ENCODE measurements around the gene CELF2. TPM values are rescaled to one million over a fixed set of nuclear protein-coding genes. Genes with fewer than 3 reads are reported as not detected.

CELF2 gene
- total RNA-seq, 2 donors from 2014 or later, result 10.4 to 11.2 TPM

DNA sequence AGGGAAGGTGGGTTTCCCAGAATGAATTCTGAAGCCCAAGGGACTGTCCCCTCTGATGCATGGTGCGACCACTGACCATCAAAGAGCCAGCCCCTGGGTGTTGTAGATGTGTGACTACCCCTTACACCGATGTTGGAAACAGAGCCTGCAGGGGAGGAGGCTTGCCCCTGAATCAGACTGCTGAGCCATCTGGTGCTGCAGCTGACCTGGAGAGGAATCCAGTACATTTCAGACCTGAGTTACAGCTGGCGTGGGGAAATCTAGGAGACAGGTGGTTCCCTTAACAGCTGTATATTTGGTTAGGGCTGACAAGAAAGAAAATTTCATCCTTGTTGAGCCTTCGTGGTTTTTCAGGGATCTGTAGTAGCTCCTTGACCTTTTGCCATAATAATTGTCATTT lies 195.5 kb downstream of the CELF2 start:
- DNase-seq (no peak), ATAC-seq (no peak)
- 80 to 82% methylated on average over 4 of the region's 4 CpGs for WGBS, 2 donors
- Histone ChIP-seq H3K4me1 (peaks cover 11% of the 10 kb centered on the region), H3K9me3 (no peaks in the 10 kb centered on the region), H3K27me3 (no peaks in the 10 kb centered on the region), H3K27ac (no peak overlapping the region), H3K36me3 (replicated peaks in 1 of 2; ENCODE audit: insufficient read depth in 1 of 2, low read depth in 2 of 2) (no peaks in the 10 kb centered on the region), H3K4me3 (no peak overlapping the region)
- TF ChIP-seq, protein P1, sequence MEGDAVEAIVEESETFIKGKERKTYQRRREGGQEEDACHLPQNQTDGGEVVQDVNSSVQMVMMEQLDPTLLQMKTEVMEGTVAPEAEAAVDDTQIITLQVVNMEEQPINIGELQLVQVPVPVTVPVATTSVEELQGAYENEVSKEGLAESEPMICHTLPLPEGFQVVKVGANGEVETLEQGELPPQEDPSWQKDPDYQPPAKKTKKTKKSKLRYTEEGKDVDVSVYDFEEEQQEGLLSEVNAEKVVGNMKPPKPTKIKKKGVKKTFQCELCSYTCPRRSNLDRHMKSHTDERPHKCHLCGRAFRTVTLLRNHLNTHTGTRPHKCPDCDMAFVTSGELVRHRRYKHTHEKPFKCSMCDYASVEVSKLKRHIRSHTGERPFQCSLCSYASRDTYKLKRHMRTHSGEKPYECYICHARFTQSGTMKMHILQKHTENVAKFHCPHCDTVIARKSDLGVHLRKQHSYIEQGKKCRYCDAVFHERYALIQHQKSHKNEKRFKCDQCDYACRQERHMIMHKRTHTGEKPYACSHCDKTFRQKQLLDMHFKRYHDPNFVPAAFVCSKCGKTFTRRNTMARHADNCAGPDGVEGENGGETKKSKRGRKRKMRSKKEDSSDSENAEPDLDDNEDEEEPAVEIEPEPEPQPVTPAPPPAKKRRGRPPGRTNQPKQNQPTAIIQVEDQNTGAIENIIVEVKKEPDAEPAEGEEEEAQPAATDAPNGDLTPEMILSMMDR (IDR thresholded peaks at IDR 0.05), result no peak
- TF ChIP-seq POLR2A (IDR thresholded peaks at IDR 0.05), result no peak
- intact Hi-C loops (cut with DNase I), result no loop called here

DNA sequence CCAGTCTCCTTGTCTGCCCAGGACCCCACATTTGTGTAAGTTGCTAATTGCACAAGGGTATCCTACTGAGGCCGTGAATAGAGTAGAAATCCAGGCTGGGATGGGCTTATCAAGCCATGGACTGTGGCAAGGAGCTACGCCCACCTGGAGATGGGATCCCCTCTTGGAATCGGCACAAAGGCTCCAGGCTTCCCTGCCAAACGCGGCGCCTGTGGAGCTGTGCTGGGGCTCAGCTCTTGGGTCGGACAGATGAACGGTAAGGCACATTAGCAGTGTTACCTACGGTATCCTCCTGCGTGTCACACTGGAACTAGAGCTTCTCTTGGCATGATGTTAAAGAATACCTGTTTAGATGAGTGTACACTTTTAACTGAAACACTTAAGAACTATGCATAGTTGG lies 196.7 kb downstream of the CELF2 start:
- WGBS, 2 donors, result 87 to 90% methylated on average over 10 of the region's 10 CpGs
- no peaks in the 10 kb centered on the region for H3K27me3 ChIP-seq

DNA sequence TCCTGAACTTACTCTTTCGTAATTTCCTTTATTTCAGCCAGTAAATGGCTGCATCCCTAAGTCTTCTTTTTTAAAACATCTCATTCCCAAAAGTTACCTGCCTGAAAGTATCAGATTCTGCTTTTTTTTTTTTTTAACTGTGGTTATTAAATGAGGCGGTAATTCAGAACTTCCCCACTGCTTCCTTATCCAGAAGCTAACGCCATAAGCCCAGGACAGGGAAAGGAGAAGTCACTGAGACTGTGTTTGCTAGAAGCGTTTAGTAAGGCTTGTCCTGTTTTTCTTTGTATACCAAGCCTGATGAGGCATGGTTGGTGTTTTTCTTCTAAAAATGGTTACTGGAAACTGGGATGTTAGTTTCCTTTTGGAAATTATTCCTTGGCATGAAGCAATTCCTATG lies 197.8 kb downstream of the CELF2 start:
- DNase-seq (no peak), ATAC-seq (no peak)
- intact Hi-C loops (cut with DNase I), result no loop called here
- Histone ChIP-seq H3K27ac (no peak overlapping the region), H3K9me3 (no peaks in the 10 kb centered on the region), H3K4me3 (no peak overlapping the region), H3K27me3 (no peaks in the 10 kb centered on the region), H3K36me3 (replicated peaks in 1 of 2; ENCODE audit: insufficient read depth in 1 of 2, low read depth in 2 of 2) (no peaks in the 10 kb centered on the region), H3K4me1 (peaks cover under 1% of the 10 kb centered on the region)
- TF ChIP-seq, protein P1 (IDR thresholded peaks at IDR 0.05), result no peak
- no peak for TF ChIP-seq POLR2A (IDR thresholded peaks at IDR 0.05)
- WGBS, 2 donors, result 81 to 82% methylated on average over 4 of the region's 4 CpGs

More for the DNA sequence above, 196.7 kb downstream of the CELF2 start:
- Histone ChIP-seq H3K9me3 (no peaks in the 10 kb centered on the region), H3K36me3 (replicated peaks in 1 of 2; ENCODE audit: insufficient read depth in 1 of 2, low read depth in 2 of 2) (no peaks in the 10 kb centered on the region), H3K27ac (no peak overlapping the region), H3K4me3 (no peak overlapping the region), H3K4me1 (peaks cover 11% of the 10 kb centered on the region)
- ATAC-seq, result no peak
- TF ChIP-seq POLR2A (IDR thresholded peaks at IDR 0.05), result no peak
- TF ChIP-seq, protein P1 (IDR thresholded peaks at IDR 0.05), result no peak
- DNase-seq, result no peak
- intact Hi-C loops (cut with DNase I), result no loop called here

DNA sequence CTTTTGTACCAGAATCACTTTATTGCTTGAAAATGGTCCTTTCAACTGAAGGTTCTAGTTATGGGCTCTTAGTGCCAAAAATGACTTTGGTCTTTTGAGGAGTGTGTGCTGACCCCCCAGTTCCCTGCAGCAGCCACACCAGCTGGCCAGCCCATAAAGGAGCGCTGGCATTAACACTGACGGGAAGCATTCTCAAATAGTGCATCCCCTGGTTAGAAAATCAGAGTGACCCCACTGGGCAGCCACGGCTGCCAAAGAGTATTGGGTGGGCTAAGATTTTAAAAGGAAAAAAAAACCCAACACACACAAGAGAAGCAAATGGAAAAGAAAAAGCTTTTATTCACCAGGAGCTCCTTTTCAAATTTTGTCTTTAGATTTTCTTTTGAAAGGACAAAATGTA lies 199.8 kb downstream of the CELF2 start:
- Histone ChIP-seq H3K4me3 (no peak overlapping the region), H3K9me3 (no peaks in the 10 kb centered on the region), H3K4me1 (no peaks in the 10 kb centered on the region), H3K36me3 (replicated peaks in 1 of 2; ENCODE audit: insufficient read depth in 1 of 2, low read depth in 2 of 2) (no peaks in the 10 kb centered on the region), H3K27ac (no peak overlapping the region), H3K27me3 (no peaks in the 10 kb centered on the region)
- WGBS, 2 donors, result 88 to 93% methylated on average over 3 of the region's 3 CpGs
- ATAC-seq (no peak), DNase-seq (no peak)
- intact Hi-C loops (cut with DNase I), result no loop called here
- TF ChIP-seq, protein P1 (IDR thresholded peaks at IDR 0.05), result no peak

DNA sequence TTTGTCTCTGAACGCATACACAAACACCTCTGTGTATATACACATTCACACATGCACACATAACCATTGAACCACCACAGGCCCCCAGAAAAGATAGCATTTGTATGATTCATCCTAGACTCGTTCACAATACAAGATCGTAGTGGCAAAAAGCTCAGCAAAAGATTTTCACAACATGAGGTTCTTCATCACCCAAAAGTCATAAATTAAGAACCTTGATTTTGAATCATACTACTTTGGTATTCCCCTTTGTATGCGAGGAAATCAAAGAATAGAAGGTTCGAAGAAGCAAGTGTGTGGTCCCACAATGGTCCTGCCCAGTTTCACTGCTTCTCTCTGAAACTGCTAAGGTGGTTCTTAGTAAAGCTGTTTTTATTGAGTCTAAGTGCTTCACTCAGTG lies 200.7 kb downstream of the CELF2 start:
- 54 to 57% methylated on average over 5 of the region's 5 CpGs for WGBS, 2 donors
- H3K4me1 ChIP-seq, result no peaks in the 10 kb centered on the region
- intact Hi-C loops (cut with DNase I), result no loop called here
- H3K27me3 ChIP-seq, result no peaks in the 10 kb centered on the region
- H3K9me3 ChIP-seq, result no peaks in the 10 kb centered on the region
- H3K4me3 ChIP-seq, result no peak overlapping the region
- no peaks in the 10 kb centered on the region for H3K36me3 ChIP-seq (replicated peaks in 1 of 2; ENCODE audit: insufficient read depth in 1 of 2, low read depth in 2 of 2)
- no peak for DNase-seq
- no peak overlapping the region for H3K27ac ChIP-seq
- TF ChIP-seq, protein P1 (IDR thresholded peaks at IDR 0.05), result no peak
- no peak for TF ChIP-seq POLR2A (IDR thresholded peaks at IDR 0.05)
- no peak for ATAC-seq

All from body of pancreas (tissue), 4 donors.